HG03196 (cell line): ENCODE results near the gene PDSS1.

Source experiments
- ATAC-seq: cut with Tn5 transposase; IDR thresholded peaks from one replicate; pipeline ENCODE4 v1.9.1; 2021; ENCODE audit not compliant: unreplicated experiment

Gene PDSS1

GRCh38 chr10:26792758-26793495 lies 95.4 kb downstream of the PDSS1 start:
- no peak for ATAC-seq
